ENCODE data around the gene KRTAP6-1.

The KRTAP6-1 gene

DNA sequence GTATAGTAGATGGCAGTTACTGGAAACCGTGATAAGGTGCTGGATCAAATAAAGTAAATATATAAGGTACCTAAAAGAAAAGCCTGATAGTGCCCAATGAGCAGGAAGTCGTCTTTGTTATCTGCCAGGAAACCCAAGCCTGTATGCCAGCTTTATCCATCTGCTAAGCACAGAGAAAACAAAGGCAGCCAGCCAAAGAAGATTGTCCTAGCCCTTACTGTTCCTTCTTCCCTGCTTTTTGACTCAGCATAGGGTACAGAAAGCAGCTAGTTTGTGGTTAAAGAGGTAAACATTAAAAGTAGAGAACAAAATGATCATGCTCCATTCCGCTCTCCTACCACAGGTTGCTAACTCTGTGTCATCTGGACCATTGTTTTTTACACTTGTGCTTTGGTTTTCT is 33.6 kb downstream of the KRTAP6-1 start:
- no peak overlapping the region for H3K27ac ChIP-seq (replicated peaks)
- no peaks in the 10 kb centered on the region for H3K27me3 ChIP-seq (ENCODE audit: insufficient read depth, poor library complexity, severe bottlenecking)
- H3K4me3 ChIP-seq (replicated peaks; ENCODE audit: insufficient read depth, low read length): no peak overlapping the region
- TF ChIP-seq, protein P1, sequence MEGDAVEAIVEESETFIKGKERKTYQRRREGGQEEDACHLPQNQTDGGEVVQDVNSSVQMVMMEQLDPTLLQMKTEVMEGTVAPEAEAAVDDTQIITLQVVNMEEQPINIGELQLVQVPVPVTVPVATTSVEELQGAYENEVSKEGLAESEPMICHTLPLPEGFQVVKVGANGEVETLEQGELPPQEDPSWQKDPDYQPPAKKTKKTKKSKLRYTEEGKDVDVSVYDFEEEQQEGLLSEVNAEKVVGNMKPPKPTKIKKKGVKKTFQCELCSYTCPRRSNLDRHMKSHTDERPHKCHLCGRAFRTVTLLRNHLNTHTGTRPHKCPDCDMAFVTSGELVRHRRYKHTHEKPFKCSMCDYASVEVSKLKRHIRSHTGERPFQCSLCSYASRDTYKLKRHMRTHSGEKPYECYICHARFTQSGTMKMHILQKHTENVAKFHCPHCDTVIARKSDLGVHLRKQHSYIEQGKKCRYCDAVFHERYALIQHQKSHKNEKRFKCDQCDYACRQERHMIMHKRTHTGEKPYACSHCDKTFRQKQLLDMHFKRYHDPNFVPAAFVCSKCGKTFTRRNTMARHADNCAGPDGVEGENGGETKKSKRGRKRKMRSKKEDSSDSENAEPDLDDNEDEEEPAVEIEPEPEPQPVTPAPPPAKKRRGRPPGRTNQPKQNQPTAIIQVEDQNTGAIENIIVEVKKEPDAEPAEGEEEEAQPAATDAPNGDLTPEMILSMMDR (IDR thresholded peaks at IDR 0.05; ENCODE audit: insufficient read depth, low read length): no peak
- TF ChIP-seq, protein P2, sequence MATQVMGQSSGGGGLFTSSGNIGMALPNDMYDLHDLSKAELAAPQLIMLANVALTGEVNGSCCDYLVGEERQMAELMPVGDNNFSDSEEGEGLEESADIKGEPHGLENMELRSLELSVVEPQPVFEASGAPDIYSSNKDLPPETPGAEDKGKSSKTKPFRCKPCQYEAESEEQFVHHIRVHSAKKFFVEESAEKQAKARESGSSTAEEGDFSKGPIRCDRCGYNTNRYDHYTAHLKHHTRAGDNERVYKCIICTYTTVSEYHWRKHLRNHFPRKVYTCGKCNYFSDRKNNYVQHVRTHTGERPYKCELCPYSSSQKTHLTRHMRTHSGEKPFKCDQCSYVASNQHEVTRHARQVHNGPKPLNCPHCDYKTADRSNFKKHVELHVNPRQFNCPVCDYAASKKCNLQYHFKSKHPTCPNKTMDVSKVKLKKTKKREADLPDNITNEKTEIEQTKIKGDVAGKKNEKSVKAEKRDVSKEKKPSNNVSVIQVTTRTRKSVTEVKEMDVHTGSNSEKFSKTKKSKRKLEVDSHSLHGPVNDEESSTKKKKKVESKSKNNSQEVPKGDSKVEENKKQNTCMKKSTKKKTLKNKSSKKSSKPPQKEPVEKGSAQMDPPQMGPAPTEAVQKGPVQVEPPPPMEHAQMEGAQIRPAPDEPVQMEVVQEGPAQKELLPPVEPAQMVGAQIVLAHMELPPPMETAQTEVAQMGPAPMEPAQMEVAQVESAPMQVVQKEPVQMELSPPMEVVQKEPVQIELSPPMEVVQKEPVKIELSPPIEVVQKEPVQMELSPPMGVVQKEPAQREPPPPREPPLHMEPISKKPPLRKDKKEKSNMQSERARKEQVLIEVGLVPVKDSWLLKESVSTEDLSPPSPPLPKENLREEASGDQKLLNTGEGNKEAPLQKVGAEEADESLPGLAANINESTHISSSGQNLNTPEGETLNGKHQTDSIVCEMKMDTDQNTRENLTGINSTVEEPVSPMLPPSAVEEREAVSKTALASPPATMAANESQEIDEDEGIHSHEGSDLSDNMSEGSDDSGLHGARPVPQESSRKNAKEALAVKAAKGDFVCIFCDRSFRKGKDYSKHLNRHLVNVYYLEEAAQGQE (IDR thresholded peaks at IDR 0.05; ENCODE audit: insufficient replicate concordance, low read depth): no peak
- TF ChIP-seq SPI1 (IDR thresholded peaks at IDR 0.05; ENCODE audit: borderline replicate concordance, low read depth): no peak
- no peak for TF ChIP-seq GABPA (IDR thresholded peaks at IDR 0.05; ENCODE audit: low read depth)
- no peak for DNase-seq (ENCODE audit: low read depth in 1 of 2, low spot score in 1 of 2)

GRCh38 chr21:30579346-30579745 is 34.4 kb downstream of the KRTAP6-1 start:
- no peaks in the 10 kb centered on the region for H3K27me3 ChIP-seq (ENCODE audit: insufficient read depth, poor library complexity, severe bottlenecking)
- H3K27ac ChIP-seq (replicated peaks): no peak overlapping the region
- H3K4me3 ChIP-seq (replicated peaks; ENCODE audit: insufficient read depth, low read length): no peak overlapping the region
- TF ChIP-seq, protein P2 (IDR thresholded peaks at IDR 0.05; ENCODE audit: insufficient replicate concordance, low read depth): no peak
- TF ChIP-seq, protein P1 (IDR thresholded peaks at IDR 0.05; ENCODE audit: insufficient read depth, low read length): no peak
- TF ChIP-seq POLR2AphosphoS5 (IDR thresholded peaks at IDR 0.05; ENCODE audit: low read depth) (no peak), SPI1 (IDR thresholded peaks at IDR 0.05; ENCODE audit: borderline replicate concordance, low read depth) (no peak), GABPA (IDR thresholded peaks at IDR 0.05; ENCODE audit: low read depth) (no peak)
- no peak for DNase-seq (ENCODE audit: low read depth in 1 of 2, low spot score in 1 of 2)

GRCh38 chr21:30577766-30578165 is 36.0 kb downstream of the KRTAP6-1 start:
- TF ChIP-seq, protein P2 (IDR thresholded peaks at IDR 0.05; ENCODE audit: insufficient replicate concordance, low read depth): no peak
- no peak for TF ChIP-seq GABPA (IDR thresholded peaks at IDR 0.05; ENCODE audit: low read depth)
- TF ChIP-seq, protein P1 (IDR thresholded peaks at IDR 0.05; ENCODE audit: insufficient read depth, low read length): no peak
- TF ChIP-seq SPI1 (IDR thresholded peaks at IDR 0.05; ENCODE audit: borderline replicate concordance, low read depth): no peak
- TF ChIP-seq POLR2AphosphoS5 (IDR thresholded peaks at IDR 0.05; ENCODE audit: low read depth): no peak
- no peaks in the 10 kb centered on the region for H3K27me3 ChIP-seq (ENCODE audit: insufficient read depth, poor library complexity, severe bottlenecking)
- no peak overlapping the region for H3K27ac ChIP-seq (replicated peaks)
- no peak for DNase-seq (ENCODE audit: low read depth in 1 of 2, low spot score in 1 of 2)
- no peak overlapping the region for H3K4me3 ChIP-seq (replicated peaks; ENCODE audit: insufficient read depth, low read length)

Data from HL-60 (cell line).